GM12878 (cell line): ENCODE measurements around the gene ADAMTS19. TPM values are rescaled to one million over a fixed set of nuclear protein-coding genes. Genes with fewer than 3 reads are reported as not detected.

Experiments
- ATAC-seq: fragments of 200-7000 bp; cut with Tn5 transposase; 3 replicates; pipeline ENCODE4 v1.9.1; 2020; ENCODE audit warnings: mild to moderate bottlenecking, moderate library complexity
- BruUV-seq: library from RNA; stranded (reverse); fragments of 400-500 nt; replicated peaks from 2 replicates; lab custom pipeline; 2021; lab: Mats Ljungman, UMichigan
- CTCF ChIA-PET: fragments of 300-600 bp; sonication (Branson Sonifier 250); formaldehyde crosslinking; extraction: SDS; loops from one replicate; lab custom pipeline; 2021; ENCODE audit warnings: inconsistent platforms; lab: Yijun Ruan, JAX
- POLR2A ChIA-PET: fragments of 350-600 bp; formaldehyde crosslinking; extraction: SDS; loops from one replicate; lab custom pipeline; 2021; ENCODE audit warnings: inconsistent platforms; lab: Charles Lee
- RAD21 ChIA-PET: fragments of 300-600 bp; sonication (Branson Sonifier 250); formaldehyde crosslinking; loops from one replicate; lab custom pipeline; 2023; ENCODE audit warnings: antibody characterized with exemption; ENCODE audit not compliant: unreplicated experiment; lab: Charles Lee
- SMC1A ChIA-PET: fragments of 300-600 bp; sonication (Branson Sonifier 250); formaldehyde crosslinking; loops from one replicate; lab custom pipeline; 2023; ENCODE audit not compliant: unreplicated experiment, uncharacterized antibody; lab: Charles Lee
- DNase-seq: peaks from one replicate; pipeline ENCODE4 v3.0.0-alpha.2; 2011; ENCODE audit warnings: low read depth, low spot score
- FAIRE-seq: peaks from 3 replicates; lab custom pipeline; 2011; peaks lifted over from hg19 to GRCh38; lab: Jason Lieb, UNC
- H2AFZ ChIP-seq: 2 replicates; pipeline ENCODE4 v1.6.0; 2011; ENCODE audit warnings: low read depth, low read length, control low read depth; ENCODE audit not compliant: control insufficient read depth
- H3K27ac ChIP-seq: 2 replicates; pipeline ENCODE4 v1.5.1; 2011; ENCODE audit warnings: control low read depth; ENCODE audit not compliant: control insufficient read depth, insufficient read depth
- H3K27me3 ChIP-seq, 2 experiments: replicated peaks in 1 of 2; 2 replicates each; pipeline versions ENCODE4 v1.6.0 to v1.6.1; 2011; ENCODE audit warnings: low read length in 1 of 2; ENCODE audit not compliant: control insufficient read depth in 2 of 2, insufficient read depth in 2 of 2
- H3K36me3 ChIP-seq, 2 experiments: 2 replicates each; pipeline ENCODE4 v1.5.1; 2011; ENCODE audit warnings: low read length in 1 of 2; ENCODE audit not compliant: control insufficient read depth in 2 of 2, insufficient read depth in 2 of 2
- H3K4me1 ChIP-seq: 2 replicates; pipeline ENCODE4 v1.6.1; 2011; ENCODE audit warnings: mild to moderate bottlenecking, low read length, moderate library complexity, mixed read lengths; ENCODE audit not compliant: control insufficient read depth, insufficient read depth
- H3K4me2 ChIP-seq: 2 replicates; pipeline ENCODE4 v1.6.0; 2011; ENCODE audit warnings: control low read depth; ENCODE audit not compliant: control insufficient read depth, insufficient read depth
- H3K4me3 ChIP-seq: fragments of 200-600 bp; sonication (generic); 2 replicates; pipeline ENCODE4 v1.5.1; 2016
- H3K79me2 ChIP-seq: 2 replicates; pipeline ENCODE4 v1.6.0; 2011; ENCODE audit warnings: low read length; ENCODE audit not compliant: control insufficient read depth, insufficient read depth
- H3K9ac ChIP-seq: 2 replicates; pipeline ENCODE4 v1.8.0; 2011; ENCODE audit warnings: low read length, control low read depth, mixed read lengths; ENCODE audit not compliant: control insufficient read depth, insufficient read depth
- H3K9me3 ChIP-seq: replicated peaks from 3 replicates; pipeline ENCODE4 v1.5.1; 2011; ENCODE audit warnings: mild to moderate bottlenecking, low read length; ENCODE audit not compliant: control insufficient read depth, insufficient read depth
- H4K20me1 ChIP-seq: 2 replicates; pipeline ENCODE4 v1.6.0; 2011; ENCODE audit not compliant: control insufficient read depth, insufficient read depth
- CHD1 ChIP-seq: IDR thresholded peaks from 2 replicates; pipeline ENCODE4 v1.6.1; 2012; ENCODE audit warnings: low read depth, low read length, improper control_type of control experiment
- CREM ChIP-seq: IDR thresholded peaks from 2 replicates; pipeline ENCODE4 v1.6.1; 2014; ENCODE audit warnings: antibody characterized with exemption, low read depth
- EGR1 ChIP-seq, 2 experiments: IDR thresholded peaks; 1 replicate in 1 of 2; 2 replicates in 1 of 2; pipeline ENCODE4 v1.6.1; 2011 to 2012; ENCODE audit warnings: low read depth in 2 of 2, low read length in 2 of 2, borderline replicate concordance in 1 of 2, mild to moderate bottlenecking in 1 of 2, moderate library complexity in 1 of 2
- ESRRA ChIP-seq: IDR thresholded peaks from 2 replicates; pipeline ENCODE4 v1.6.1; 2012; ENCODE audit warnings: mild to moderate bottlenecking, low read length, improper control_type of control experiment
- JUNB ChIP-seq: IDR thresholded peaks from 2 replicates; pipeline ENCODE4 v1.6.1; 2016; ENCODE audit warnings: antibody characterized with exemption, mild to moderate bottlenecking
- RBBP5 ChIP-seq: fragments of 200-600 bp; sonication (generic); conservative IDR thresholded peaks from 2 replicates; pipeline ENCODE4 v1.6.1; 2016
- SUZ12 ChIP-seq: fragments of 200-600 bp; sonication (generic); IDR thresholded peaks from one replicate; pipeline ENCODE4 v1.6.1; 2018; ENCODE audit warnings: antibody characterized with exemption, mild to moderate bottlenecking; ENCODE audit not compliant: unreplicated experiment
- TCF7 ChIP-seq: IDR thresholded peaks from 2 replicates; pipeline ENCODE4 v1.6.1; 2014; ENCODE audit warnings: antibody characterized with exemption, borderline replicate concordance
- ZBTB40 ChIP-seq: fragments of 450-650 bp; IDR thresholded peaks from 2 replicates; pipeline ENCODE4 v1.6.1; 2016; ENCODE audit warnings: mild to moderate bottlenecking, moderate library complexity, borderline replicate concordance
- ZNF592 ChIP-seq: fragments of 450-650 bp; IDR thresholded peaks from 2 replicates; pipeline ENCODE4 v1.6.1; 2017; ENCODE audit warnings: mild to moderate bottlenecking, moderate library complexity
- ZNF622 ChIP-seq: fragments of 450-650 bp; IDR thresholded peaks from 2 replicates; pipeline ENCODE4 v1.6.1; 2017; ENCODE audit warnings: mild to moderate bottlenecking, inconsistent platforms
- WGBS: methylation state at CpG from one replicate; pipeline ENCODE4 v1.1.6; 2016; ENCODE audit warnings: low lambda C conversion rate; ENCODE audit not compliant: insufficient replicate concordance, insufficient coverage; ENCODE audit errors: missing lambda C conversion rate; 5-methylcytosine and 5-hydroxymethylcytosine counted together
- in situ Hi-C: fragments of 300-500 bp; cut with MboI; formaldehyde crosslinking; loops from 9 replicates; pipeline ENCODE4 v1.14.3; 2018; ENCODE audit warnings: mixed read lengths
- intact Hi-C: fragments of 100-400 bp; cut with micrococcal nuclease; formaldehyde crosslinking; loops from one replicate; pipeline ENCODE4 v1.14.2; 2022; ENCODE audit not compliant: unreplicated experiment
- polyA plus RNA-seq, 11 experiments: library from polyadenylated mRNA; depleted of rRNA in 4 of 11; unstranded in 6 of 11; stranded (reverse) in 5 of 11; fragments of >200 nt; fragmentation: Nextera tagmentation in 4 of 11; fragmentation: Illumina TruSeq in 1 of 11; extraction: Ambion mirVana in 4 of 11; extraction: Trizol in 1 of 11; gene quantifications; 1 replicate in 1 of 11; 2 replicates in 10 of 11; pipeline versions ENCODE4 v1.2.1 to v1.2.3, GENCODE V29; 2011 to 2016; ENCODE audit warnings: inconsistent platforms in 2 of 11, missing spikeins in 2 of 11, low read depth in 1 of 11
- total RNA-seq, 4 experiments: library from RNA; depleted of rRNA in 3 of 4; stranded (reverse); fragments of >200 nt in 3 of 4; fragmentation: Illumina TruSeq in 1 of 4; extraction: Trizol in 1 of 4; gene quantifications; 2 replicates each; pipeline versions ENCODE4 v1.2.1 to v1.2.3, GENCODE V29; 2013 to 2021

ADAMTS19 gene
- total and polyA plus RNA-seq, 10 of the 15 experiments (the other 5 are each of a cell fraction or from before 2014, with no cell fraction given), result not detected

GRCh38 chr5:129679671-129680070, 219.6 kb downstream of the ADAMTS19 start:
- ChIA-PET SMC1A (interaction anchor here (1.1 kb wide), 1 partner anchor 16 kb away, joined by 3 read pairs; no protein-coding TSS in a partner anchor), CTCF (interaction anchor here (0.6 kb wide), 1 partner anchor 11 kb away, joined by 3 read pairs; no protein-coding TSS in a partner anchor), RAD21 (no interaction called here), POLR2A (no interaction called here)
- ATAC-seq (no peak), DNase-seq (no peak), FAIRE-seq (no peak)
- H3K27ac ChIP-seq, result no peak overlapping the region
- H3K9me3 ChIP-seq, result no peaks in the 10 kb centered on the region
- H3K4me2 ChIP-seq, result no peak overlapping the region
- no peaks in the 10 kb centered on the region for H3K36me3 ChIP-seq
- H3K79me2 ChIP-seq, result no peaks in the 10 kb centered on the region
- no TSS peak for BruUV-seq
- WGBS, result 12% methylated on average over 3 of the region's 3 CpGs
- TF ChIP-seq CHD1 (no peak), RBBP5 (no peak), ZNF622 (no peak), EGR1 (IDR thresholded peaks at IDR 0.05; ENCODE audit: borderline replicate concordance in 1 of 2, low read depth in 2 of 2, low read length in 2 of 2) (no peak)
- no peaks in the 10 kb centered on the region for H3K27me3 ChIP-seq
- H2AFZ ChIP-seq, result no peak overlapping the region
- in situ Hi-C loops (no loop called here), intact Hi-C loops (no loop called here)
- H3K4me1 ChIP-seq, result no peaks in the 10 kb centered on the region
- no peak overlapping the region for H3K4me3 ChIP-seq
- H3K9ac ChIP-seq, result no peak overlapping the region
- no peaks in the 10 kb centered on the region for H4K20me1 ChIP-seq

GRCh38 chr5:129687941-129688340, 227.8 kb downstream of the ADAMTS19 start:
- no peak overlapping the region for H3K9ac ChIP-seq
- H3K27ac ChIP-seq, result no peak overlapping the region
- H3K27me3 ChIP-seq, result no peaks in the 10 kb centered on the region
- WGBS, result 14% methylated on average over 3 of the region's 3 CpGs
- H2AFZ ChIP-seq, result no peak overlapping the region
- no peaks in the 10 kb centered on the region for H3K36me3 ChIP-seq
- DNase-seq, result no peak
- H4K20me1 ChIP-seq, result no peaks in the 10 kb centered on the region
- intact Hi-C loops, result no loop called here
- no peak overlapping the region for H3K4me2 ChIP-seq
- ChIA-PET SMC1A (no interaction called here), POLR2A (no interaction called here), CTCF (no interaction called here), RAD21 (no interaction called here)
- no peak overlapping the region for H3K4me3 ChIP-seq
- in situ Hi-C loops, result no loop called here
- no TSS peak for BruUV-seq
- no peak for ATAC-seq
- no peaks in the 10 kb centered on the region for H3K4me1 ChIP-seq
- no peak for FAIRE-seq
- H3K9me3 ChIP-seq, result no peaks in the 10 kb centered on the region
- no peaks in the 10 kb centered on the region for H3K79me2 ChIP-seq
- TF ChIP-seq JUNB (no peak), SUZ12 (no peak), CREM (no peak), ZNF592 (no peak), TCF7 (no peak), ESRRA (no peak), ZBTB40 (no peak)
